ENCODE data around the gene GARNL3. TPM values are rescaled to one million over a fixed set of nuclear protein-coding genes. Genes with fewer than 3 reads are reported as not detected.

Gene GARNL3
- total RNA-seq, 1 donor from 2014 or later = 3.3 TPM

DNA sequence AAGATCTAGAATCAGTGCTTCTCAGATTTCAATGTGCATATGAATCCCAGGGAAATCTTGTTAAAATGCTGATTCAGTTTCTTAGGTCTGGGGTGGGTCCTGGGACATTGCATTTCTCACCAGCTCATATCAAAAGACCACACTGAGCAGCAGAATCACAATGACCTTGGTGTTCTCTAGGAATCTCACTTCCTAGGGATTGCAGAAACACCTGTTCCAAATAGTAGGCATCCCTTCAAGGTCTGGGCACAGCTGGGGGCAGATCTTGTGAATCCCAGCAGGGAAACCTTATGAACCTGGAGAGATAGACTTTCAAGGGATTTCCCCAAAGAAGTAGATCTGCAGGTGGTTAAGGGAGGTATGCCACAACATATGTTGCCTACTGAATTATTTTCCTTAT, 8.9 kb upstream of the GARNL3 start:
- H3K27ac Mint-ChIP-seq (ENCODE audit: unreplicated experiment) = no peak overlapping the region
- no peaks in the 10 kb centered on the region for H3K36me3 Mint-ChIP-seq (ENCODE audit: low read depth, unreplicated experiment)
- TF ChIP-seq, protein P1, sequence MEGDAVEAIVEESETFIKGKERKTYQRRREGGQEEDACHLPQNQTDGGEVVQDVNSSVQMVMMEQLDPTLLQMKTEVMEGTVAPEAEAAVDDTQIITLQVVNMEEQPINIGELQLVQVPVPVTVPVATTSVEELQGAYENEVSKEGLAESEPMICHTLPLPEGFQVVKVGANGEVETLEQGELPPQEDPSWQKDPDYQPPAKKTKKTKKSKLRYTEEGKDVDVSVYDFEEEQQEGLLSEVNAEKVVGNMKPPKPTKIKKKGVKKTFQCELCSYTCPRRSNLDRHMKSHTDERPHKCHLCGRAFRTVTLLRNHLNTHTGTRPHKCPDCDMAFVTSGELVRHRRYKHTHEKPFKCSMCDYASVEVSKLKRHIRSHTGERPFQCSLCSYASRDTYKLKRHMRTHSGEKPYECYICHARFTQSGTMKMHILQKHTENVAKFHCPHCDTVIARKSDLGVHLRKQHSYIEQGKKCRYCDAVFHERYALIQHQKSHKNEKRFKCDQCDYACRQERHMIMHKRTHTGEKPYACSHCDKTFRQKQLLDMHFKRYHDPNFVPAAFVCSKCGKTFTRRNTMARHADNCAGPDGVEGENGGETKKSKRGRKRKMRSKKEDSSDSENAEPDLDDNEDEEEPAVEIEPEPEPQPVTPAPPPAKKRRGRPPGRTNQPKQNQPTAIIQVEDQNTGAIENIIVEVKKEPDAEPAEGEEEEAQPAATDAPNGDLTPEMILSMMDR (IDR thresholded peaks at IDR 0.05; ENCODE audit: unreplicated experiment) = no peak
- H3K9me3 Mint-ChIP-seq (ENCODE audit: unreplicated experiment) = no peaks in the 10 kb centered on the region
- no peaks in the 10 kb centered on the region for H3K27me3 Mint-ChIP-seq (ENCODE audit: unreplicated experiment)
- DNase-seq (ENCODE audit: low spot score) = no peak
- H3K4me3 Mint-ChIP-seq (ENCODE audit: unreplicated experiment) = no peak overlapping the region
- no peaks in the 10 kb centered on the region for H3K4me1 Mint-ChIP-seq (ENCODE audit: unreplicated experiment)

DNA sequence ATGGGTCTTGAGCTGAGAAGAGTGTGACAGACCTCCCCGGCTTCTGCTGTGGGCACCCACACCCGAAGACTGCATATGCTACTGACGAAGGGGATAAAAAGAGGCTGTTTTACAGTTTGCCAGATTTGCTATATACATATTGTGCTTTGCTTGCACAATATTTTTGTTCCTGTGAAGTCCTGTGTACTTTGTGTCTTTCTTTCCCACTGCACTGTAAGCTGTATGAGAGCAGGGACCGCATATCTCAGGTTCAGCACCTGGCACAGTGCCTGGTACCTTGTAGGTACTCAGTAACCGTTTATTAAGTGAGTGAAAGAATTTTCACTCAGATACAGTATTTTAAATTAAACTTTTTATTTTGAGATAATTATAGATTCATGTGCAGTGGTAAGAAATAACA, 8.2 kb upstream of the GARNL3 start:
- Mint-ChIP-seq H3K4me1 (ENCODE audit: unreplicated experiment) (no peaks in the 10 kb centered on the region), H3K27me3 (ENCODE audit: unreplicated experiment) (no peaks in the 10 kb centered on the region), H3K4me3 (ENCODE audit: unreplicated experiment) (no peak overlapping the region), H3K27ac (ENCODE audit: unreplicated experiment) (no peak overlapping the region), H3K9me3 (ENCODE audit: unreplicated experiment) (no peaks in the 10 kb centered on the region), H3K36me3 (ENCODE audit: low read depth, unreplicated experiment) (no peaks in the 10 kb centered on the region)
- TF ChIP-seq, protein P1 (IDR thresholded peaks at IDR 0.05; ENCODE audit: unreplicated experiment) = no peak
- DNase-seq (ENCODE audit: low spot score) = no peak

DNA sequence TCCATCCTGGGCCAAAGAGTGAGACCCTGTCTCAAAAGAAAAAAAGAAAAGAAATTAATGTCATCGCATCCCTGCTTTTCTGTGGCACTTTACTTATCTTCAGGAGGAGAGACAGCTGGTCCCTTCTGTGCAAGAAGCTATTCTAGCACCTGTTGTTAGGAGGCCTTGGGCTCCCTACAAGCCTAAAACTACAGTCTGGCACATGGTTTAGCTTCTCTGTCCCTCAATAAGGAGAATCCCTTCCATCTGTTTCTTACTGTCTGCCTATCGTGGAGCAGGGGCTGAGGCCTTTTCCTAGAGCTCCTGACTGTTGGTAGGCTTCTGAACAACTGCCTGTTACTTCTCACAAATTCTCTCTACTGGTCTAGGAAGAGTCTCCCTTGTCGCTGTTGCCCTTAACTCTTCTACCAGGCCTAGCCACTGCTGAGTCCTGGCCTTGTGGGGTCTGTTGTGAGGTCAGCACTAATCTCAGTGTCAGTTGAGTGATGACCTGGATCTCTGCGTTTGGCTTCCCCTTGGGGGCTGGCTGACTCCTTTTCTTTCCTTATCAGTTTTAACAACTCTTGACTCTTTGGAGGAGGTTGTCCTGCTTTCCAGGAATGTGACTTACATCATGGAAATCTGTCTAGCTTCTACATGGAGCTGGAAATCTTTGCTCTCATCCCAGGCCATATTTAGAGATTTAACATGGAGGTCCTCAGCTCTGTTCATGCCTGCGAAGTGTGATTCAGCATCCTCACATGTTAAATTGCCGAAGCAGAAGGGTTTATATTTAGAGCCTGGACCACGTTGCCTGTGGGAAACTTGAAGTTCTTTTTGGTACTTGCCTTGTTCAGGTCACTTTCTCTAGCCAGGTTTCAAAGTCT, 5.7 kb upstream of the GARNL3 start:
- Mint-ChIP-seq H3K9me3 (ENCODE audit: unreplicated experiment) (no peaks in the 10 kb centered on the region), H3K36me3 (ENCODE audit: low read depth, unreplicated experiment) (no peaks in the 10 kb centered on the region), H3K4me1 (ENCODE audit: unreplicated experiment) (no peaks in the 10 kb centered on the region), H3K27me3 (ENCODE audit: unreplicated experiment) (no peaks in the 10 kb centered on the region), H3K27ac (ENCODE audit: unreplicated experiment) (no peak overlapping the region), H3K4me3 (ENCODE audit: unreplicated experiment) (no peak overlapping the region)
- DNase-seq (ENCODE audit: low spot score) = no peak
- TF ChIP-seq, protein P1 (IDR thresholded peaks at IDR 0.05; ENCODE audit: unreplicated experiment) = no peak

DNA sequence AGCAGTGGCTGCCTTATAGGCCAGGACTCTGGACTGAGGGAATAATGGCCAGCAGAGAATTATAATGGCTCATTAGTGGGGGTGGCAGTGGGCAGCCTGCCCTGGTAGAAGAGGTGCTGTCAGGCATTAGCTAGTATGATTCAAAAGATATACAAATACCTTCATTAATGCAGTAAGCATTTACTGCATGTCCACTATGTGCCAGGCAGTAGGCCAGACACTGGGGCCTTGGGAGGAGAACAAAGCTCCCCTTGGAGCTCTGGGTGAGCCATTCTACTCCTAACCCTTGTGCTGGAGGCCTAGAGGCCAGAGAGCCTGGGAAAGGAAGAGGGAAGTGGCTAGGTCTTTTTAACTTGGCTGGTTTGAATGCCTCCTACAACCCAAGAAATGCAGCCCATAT, 2.0 kb upstream of the GARNL3 start:
- no peak for DNase-seq (ENCODE audit: low spot score)
- Mint-ChIP-seq H3K27me3 (ENCODE audit: unreplicated experiment) (no peaks in the 10 kb centered on the region), H3K4me1 (ENCODE audit: unreplicated experiment) (no peaks in the 10 kb centered on the region), H3K4me3 (ENCODE audit: unreplicated experiment) (no peak overlapping the region), H3K36me3 (ENCODE audit: low read depth, unreplicated experiment) (no peaks in the 10 kb centered on the region), H3K9me3 (ENCODE audit: unreplicated experiment) (no peaks in the 10 kb centered on the region), H3K27ac (ENCODE audit: unreplicated experiment) (no peak overlapping the region)
- TF ChIP-seq, protein P1 (IDR thresholded peaks at IDR 0.05; ENCODE audit: unreplicated experiment) = no peak

DNA sequence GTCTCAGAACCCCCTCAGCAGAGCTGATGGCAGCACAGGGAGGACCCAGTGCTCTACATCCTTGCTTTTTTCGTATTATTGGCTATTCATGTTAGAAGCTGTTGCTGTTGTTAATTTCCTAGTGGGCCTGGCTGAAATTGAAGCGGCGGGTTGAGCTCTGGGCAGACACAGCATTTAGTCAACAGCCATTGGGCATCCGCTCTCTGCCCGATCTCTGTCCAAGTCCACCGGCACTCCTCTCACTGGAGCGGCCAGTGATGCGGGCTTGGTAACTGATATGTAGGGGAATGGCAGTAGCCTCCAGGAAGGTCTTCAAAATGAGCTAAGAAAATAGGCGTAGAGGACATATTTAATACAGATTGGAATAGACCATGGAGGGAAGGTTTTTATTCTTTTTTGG, 1.3 kb upstream of the GARNL3 start:
- Mint-ChIP-seq H3K9me3 (ENCODE audit: unreplicated experiment) (no peaks in the 10 kb centered on the region), H3K27me3 (ENCODE audit: unreplicated experiment) (no peaks in the 10 kb centered on the region), H3K4me3 (ENCODE audit: unreplicated experiment) (no peak overlapping the region), H3K36me3 (ENCODE audit: low read depth, unreplicated experiment) (no peaks in the 10 kb centered on the region), H3K4me1 (ENCODE audit: unreplicated experiment) (no peaks in the 10 kb centered on the region), H3K27ac (ENCODE audit: unreplicated experiment) (no peak overlapping the region)
- no peak for DNase-seq (ENCODE audit: low spot score)
- TF ChIP-seq, protein P1 (IDR thresholded peaks at IDR 0.05; ENCODE audit: unreplicated experiment) = no peak
